GM23338 (cell line): ENCODE data around the gene ELL2. TPM values are rescaled to one million over a fixed set of nuclear protein-coding genes. Genes with fewer than 3 reads are reported as not detected.

ENCODE experiments used
- ATAC-seq: fragments of 200-7000 bp; cut with Tn5 transposase; 3 replicates; pipeline ENCODE4 v1.9.1; 2020
- DNase-seq: peaks from one replicate; pipeline ENCODE4 v3.0.0-alpha.2; 2015; ENCODE audit warnings: low spot score
- H2AFZ ChIP-seq: fragments of 200-600 bp; sonication (generic); 2 replicates; pipeline ENCODE4 v1.8.0; 2016; ENCODE audit warnings: antibody characterized with exemption, mild to moderate bottlenecking, moderate library complexity
- H3F3A ChIP-seq: fragments of 200-600 bp; sonication (generic); replicated peaks from 2 replicates; pipeline ENCODE4 v1.8.0; 2017; ENCODE audit warnings: antibody characterized with exemption, mixed run types, low read depth
- H3K27ac ChIP-seq: fragments of 200-600 bp; sonication (generic); 2 replicates; pipeline ENCODE4 v1.6.1; 2016; ENCODE audit warnings: low read depth
- H3K27me3 ChIP-seq: fragments of 200-600 bp; sonication (generic); 2 replicates; pipeline ENCODE4 v1.8.0; 2016; ENCODE audit warnings: mild to moderate bottlenecking, mixed run types, moderate library complexity; ENCODE audit not compliant: insufficient read depth
- H3K36me3 ChIP-seq: fragments of 200-600 bp; sonication (generic); 2 replicates; pipeline ENCODE4 v1.8.0; 2016; ENCODE audit warnings: mild to moderate bottlenecking; ENCODE audit not compliant: insufficient read depth
- H3K4me1 ChIP-seq: fragments of 200-600 bp; sonication (generic); 2 replicates; pipeline ENCODE4 v1.8.0; 2016; ENCODE audit warnings: mild to moderate bottlenecking, moderate library complexity; ENCODE audit not compliant: insufficient read depth
- H3K4me2 ChIP-seq: fragments of 200-600 bp; sonication (generic); 2 replicates; pipeline ENCODE4 v1.7.1; 2017; ENCODE audit warnings: mixed run types
- H3K4me3 ChIP-seq: fragments of 200-600 bp; sonication (generic); 2 replicates; pipeline ENCODE4 v1.6.1; 2016; ENCODE audit warnings: mixed run types
- H3K79me2 ChIP-seq: fragments of 200-600 bp; sonication (generic); replicated peaks from 2 replicates; pipeline ENCODE4 v1.8.0; 2017; ENCODE audit warnings: mild to moderate bottlenecking; ENCODE audit not compliant: insufficient read depth
- H3K9me2 ChIP-seq: fragments of 200-600 bp; sonication (generic); 2 replicates; pipeline ENCODE4 v1.8.0; 2017; ENCODE audit not compliant: insufficient read depth
- H4K20me1 ChIP-seq: fragments of 200-600 bp; sonication (generic); replicated peaks from 2 replicates; pipeline ENCODE4 v1.8.0; 2017; ENCODE audit warnings: mild to moderate bottlenecking; ENCODE audit not compliant: insufficient read depth
- H3K27ac Mint-ChIP-seq: 2 replicates; pipeline ENCODE4 v1.8.0; 2020; ENCODE audit warnings: inconsistent platforms, mild to moderate bottlenecking, moderate library complexity, mixed read lengths
- H3K27me3 Mint-ChIP-seq: 3 replicates; pipeline ENCODE4 v1.8.0; 2022; ENCODE audit warnings: low read depth, mild to moderate bottlenecking, moderate library complexity, mixed read lengths, inconsistent platforms; ENCODE audit not compliant: insufficient read depth, poor library complexity
- H3K36me3 Mint-ChIP-seq: 3 replicates; pipeline ENCODE4 v1.8.0; 2021; ENCODE audit warnings: low read depth, mild to moderate bottlenecking, inconsistent platforms, moderate library complexity, mixed read lengths
- H3K4me1 Mint-ChIP-seq: 3 replicates; pipeline ENCODE4 v1.8.0; 2020; ENCODE audit warnings: mild to moderate bottlenecking, inconsistent platforms, mixed read lengths
- H3K4me3 Mint-ChIP-seq: 3 replicates; pipeline ENCODE4 v1.8.0; 2021; ENCODE audit warnings: moderate library complexity, mild to moderate bottlenecking, inconsistent platforms, mixed read lengths
- H3K9me3 Mint-ChIP-seq: 3 replicates; pipeline ENCODE4 v1.8.0; 2020; ENCODE audit warnings: moderate library complexity, mild to moderate bottlenecking, inconsistent platforms, mixed read lengths
- CREB1 ChIP-seq: fragments of 250-450 bp; sonication (Bioruptor Pico); IDR thresholded peaks from 2 replicates; pipeline ENCODE4 v1.5.0; 2020; ENCODE audit warnings: low read depth, mild to moderate bottlenecking, moderate library complexity
- CTCF ChIP-seq, 2 experiments: fragments of 200-600 bp in 1 of 2; sonication (generic) in 1 of 2; conservative IDR thresholded peaks; 2 replicates each; pipeline versions ENCODE4 v1.5.1 to v1.6.1; 2016 to 2017; ENCODE audit warnings: antibody characterized with exemption in 2 of 2, low read depth in 2 of 2, mild to moderate bottlenecking in 2 of 2, moderate library complexity in 1 of 2
- EZH2phosphoT487 ChIP-seq: fragments of 200-600 bp; sonication (generic); IDR thresholded peaks from one replicate; pipeline ENCODE4 v1.8.1; 2018; ENCODE audit warnings: antibody characterized with exemption; ENCODE audit not compliant: unreplicated experiment
- NANOG ChIP-seq: IDR thresholded peaks from 2 replicates; pipeline ENCODE4 v1.6.1; 2016; ENCODE audit warnings: antibody characterized with exemption, borderline replicate concordance
- polyA plus RNA-seq: library from polyadenylated mRNA; unstranded; fragments of >200 nt; fragmentation: Nextera tagmentation; extraction: Ambion mirVana; gene quantifications from 2 replicates; pipeline ENCODE4 v1.2.1, GENCODE V29; 2016
- total RNA-seq: library from RNA; depleted of rRNA; stranded (reverse); fragments of >200 nt; shearing (Covaris generic); gene quantifications from 2 replicates; pipeline ENCODE4 v1.2.3, GENCODE V29; 2014
- TF ChIP-seq, protein P1 (sequence below): fragments of 250-450 bp; sonication (Bioruptor Pico); IDR thresholded peaks from 2 replicates; pipeline ENCODE4 v1.5.0; 2020; ENCODE audit warnings: mild to moderate bottlenecking, moderate library complexity

ELL2 gene
- total and polyA plus RNA-seq, 2 experiments from 2014 or later = 7.4 to 32.6 TPM

DNA sequence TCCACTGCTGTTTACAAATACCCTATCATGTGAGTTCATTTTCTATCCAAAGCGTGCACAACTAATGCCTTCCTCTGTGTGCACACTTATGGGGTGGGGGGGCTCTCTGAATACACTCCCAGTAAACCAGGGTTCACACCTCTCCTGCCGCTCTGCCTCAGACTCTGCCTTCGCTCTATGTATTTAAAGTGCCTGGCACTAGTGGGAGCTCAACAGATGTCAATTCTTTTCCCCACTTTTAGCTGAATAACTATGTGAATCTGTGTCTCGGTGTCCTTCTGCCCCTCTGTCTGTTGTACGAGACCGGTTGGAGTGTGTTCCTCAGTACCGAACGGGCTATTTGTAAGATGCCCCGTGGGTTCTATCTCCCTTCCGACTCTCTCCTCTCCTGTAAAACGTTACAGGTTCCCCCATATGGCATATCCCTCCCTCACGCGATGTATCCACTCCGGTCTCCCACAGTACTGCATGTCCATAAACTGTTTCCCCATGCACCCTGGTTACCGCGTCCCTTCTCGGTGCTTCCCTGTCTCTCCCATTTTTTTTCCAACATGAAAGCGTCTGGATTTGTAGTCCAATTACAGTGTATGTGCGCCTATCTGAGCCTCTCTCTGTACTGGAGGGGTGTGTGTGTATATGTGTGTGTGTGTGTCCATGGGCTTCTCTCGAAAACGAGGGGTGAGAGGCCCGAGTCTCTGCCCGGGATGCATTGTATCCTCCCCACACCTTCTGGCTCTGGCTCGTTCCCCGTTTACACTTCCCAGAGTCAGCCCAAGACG, 1.6 kb downstream of the ELL2 start:
- H3K4me3 ChIP-seq = peak overlapping the region; percentile 77
- ATAC-seq (no peak), DNase-seq (no peak)
- H3K27ac Mint-ChIP-seq = no peak overlapping the region
- peaks cover 41% of the 10 kb centered on the region for H3K79me2 ChIP-seq
- H3F3A ChIP-seq = no peaks in the 10 kb centered on the region
- no peaks in the 10 kb centered on the region for H3K36me3 Mint-ChIP-seq
- H3K9me3 Mint-ChIP-seq = peaks cover 3% of the 10 kb centered on the region; the same call in 2 of the 3 replicates
- peaks cover 13% of the 10 kb centered on the region for H3K27me3 ChIP-seq
- peaks cover 75% of the 10 kb centered on the region for H3K4me1 Mint-ChIP-seq
- no peaks in the 10 kb centered on the region for H3K9me2 ChIP-seq
- H3K4me2 ChIP-seq = peak overlapping the region; percentile 88
- no peak overlapping the region for H2AFZ ChIP-seq
- H3K27ac ChIP-seq = no peak overlapping the region
- TF ChIP-seq CREB1 (no peak), EZH2phosphoT487 (no peak)
- H4K20me1 ChIP-seq = 0 out of 2 replicates have a peak, but pooled peaks cover 3% of the 10 kb centered on the region
- peaks cover 46% of the 10 kb centered on the region for H3K4me1 ChIP-seq
- peak overlapping the region; percentile 92 for H3K4me3 Mint-ChIP-seq
- H3K27me3 Mint-ChIP-seq = peaks cover 20% of the 10 kb centered on the region
- no peaks in the 10 kb centered on the region for H3K36me3 ChIP-seq

DNA sequence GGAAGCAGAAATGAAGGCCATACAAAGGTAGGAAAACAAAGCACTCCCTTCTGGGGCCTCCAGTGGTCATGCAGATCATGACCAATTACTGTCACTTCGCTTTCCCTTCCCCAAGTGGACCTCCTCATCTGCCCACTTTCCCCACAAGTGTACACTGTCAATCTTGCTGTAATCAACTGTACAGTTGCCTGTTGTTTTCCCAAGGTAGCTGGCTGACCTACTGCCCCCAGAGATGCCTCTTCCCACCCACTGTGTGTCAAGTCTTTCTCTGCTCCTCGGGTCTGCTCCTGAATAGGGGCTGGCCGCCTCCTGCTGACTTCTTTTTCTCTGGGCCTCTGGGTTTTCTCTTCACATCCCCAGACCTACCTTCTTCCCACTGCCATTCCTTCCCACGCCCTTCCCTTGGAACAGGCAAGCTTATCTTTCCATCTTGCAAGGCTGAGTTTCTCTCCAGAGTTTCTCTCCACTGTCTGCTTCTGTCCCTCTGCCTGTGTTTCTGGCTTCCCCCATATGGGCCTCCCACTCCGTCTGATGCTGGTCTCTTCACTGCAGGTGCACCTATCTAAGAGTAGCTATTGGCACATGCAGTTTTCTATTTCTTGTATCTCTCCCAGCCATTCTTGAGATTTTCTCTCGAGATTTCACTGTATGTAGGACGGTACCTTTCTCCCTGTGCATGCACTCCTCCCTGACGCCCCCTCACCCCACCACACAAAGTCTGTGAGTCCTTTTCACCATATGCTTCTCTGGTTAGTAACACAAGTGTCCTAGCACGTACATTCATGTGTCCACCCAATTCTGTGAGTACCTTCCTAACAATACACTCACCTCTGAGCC, 2.4 kb downstream of the ELL2 start:
- Histone ChIP-seq H3K27me3 (peaks cover 13% of the 10 kb centered on the region), H3K9me2 (no peaks in the 10 kb centered on the region), H3K4me3 (peak overlapping the region; percentile 77), H3K27ac (no peak overlapping the region), H3K79me2 (peaks cover 47% of the 10 kb centered on the region), H2AFZ (no peak overlapping the region), H3K4me2 (peak overlapping the region; percentile 88), H3F3A (no peaks in the 10 kb centered on the region), H3K36me3 (no peaks in the 10 kb centered on the region), H3K4me1 (peaks cover 41% of the 10 kb centered on the region), H4K20me1 (0 out of 2 replicates have a peak, but pooled peaks cover 3% of the 10 kb centered on the region)
- peak overlapping the region; percentile 92 for H3K4me3 Mint-ChIP-seq
- no peaks in the 10 kb centered on the region for H3K36me3 Mint-ChIP-seq
- H3K4me1 Mint-ChIP-seq = peaks cover 75% of the 10 kb centered on the region
- ATAC-seq (peak; percentile 6), DNase-seq (peak; percentile 27)
- H3K27ac Mint-ChIP-seq = no peak overlapping the region
- TF ChIP-seq CTCF (conservative IDR thresholded peaks at IDR 0.05; ENCODE audit: low read depth in 2 of 2) (peak in 1 of 2 experiments; percentile 13; a peak in 1 of 4 replicates), NANOG (no peak)
- TF ChIP-seq, protein P1, sequence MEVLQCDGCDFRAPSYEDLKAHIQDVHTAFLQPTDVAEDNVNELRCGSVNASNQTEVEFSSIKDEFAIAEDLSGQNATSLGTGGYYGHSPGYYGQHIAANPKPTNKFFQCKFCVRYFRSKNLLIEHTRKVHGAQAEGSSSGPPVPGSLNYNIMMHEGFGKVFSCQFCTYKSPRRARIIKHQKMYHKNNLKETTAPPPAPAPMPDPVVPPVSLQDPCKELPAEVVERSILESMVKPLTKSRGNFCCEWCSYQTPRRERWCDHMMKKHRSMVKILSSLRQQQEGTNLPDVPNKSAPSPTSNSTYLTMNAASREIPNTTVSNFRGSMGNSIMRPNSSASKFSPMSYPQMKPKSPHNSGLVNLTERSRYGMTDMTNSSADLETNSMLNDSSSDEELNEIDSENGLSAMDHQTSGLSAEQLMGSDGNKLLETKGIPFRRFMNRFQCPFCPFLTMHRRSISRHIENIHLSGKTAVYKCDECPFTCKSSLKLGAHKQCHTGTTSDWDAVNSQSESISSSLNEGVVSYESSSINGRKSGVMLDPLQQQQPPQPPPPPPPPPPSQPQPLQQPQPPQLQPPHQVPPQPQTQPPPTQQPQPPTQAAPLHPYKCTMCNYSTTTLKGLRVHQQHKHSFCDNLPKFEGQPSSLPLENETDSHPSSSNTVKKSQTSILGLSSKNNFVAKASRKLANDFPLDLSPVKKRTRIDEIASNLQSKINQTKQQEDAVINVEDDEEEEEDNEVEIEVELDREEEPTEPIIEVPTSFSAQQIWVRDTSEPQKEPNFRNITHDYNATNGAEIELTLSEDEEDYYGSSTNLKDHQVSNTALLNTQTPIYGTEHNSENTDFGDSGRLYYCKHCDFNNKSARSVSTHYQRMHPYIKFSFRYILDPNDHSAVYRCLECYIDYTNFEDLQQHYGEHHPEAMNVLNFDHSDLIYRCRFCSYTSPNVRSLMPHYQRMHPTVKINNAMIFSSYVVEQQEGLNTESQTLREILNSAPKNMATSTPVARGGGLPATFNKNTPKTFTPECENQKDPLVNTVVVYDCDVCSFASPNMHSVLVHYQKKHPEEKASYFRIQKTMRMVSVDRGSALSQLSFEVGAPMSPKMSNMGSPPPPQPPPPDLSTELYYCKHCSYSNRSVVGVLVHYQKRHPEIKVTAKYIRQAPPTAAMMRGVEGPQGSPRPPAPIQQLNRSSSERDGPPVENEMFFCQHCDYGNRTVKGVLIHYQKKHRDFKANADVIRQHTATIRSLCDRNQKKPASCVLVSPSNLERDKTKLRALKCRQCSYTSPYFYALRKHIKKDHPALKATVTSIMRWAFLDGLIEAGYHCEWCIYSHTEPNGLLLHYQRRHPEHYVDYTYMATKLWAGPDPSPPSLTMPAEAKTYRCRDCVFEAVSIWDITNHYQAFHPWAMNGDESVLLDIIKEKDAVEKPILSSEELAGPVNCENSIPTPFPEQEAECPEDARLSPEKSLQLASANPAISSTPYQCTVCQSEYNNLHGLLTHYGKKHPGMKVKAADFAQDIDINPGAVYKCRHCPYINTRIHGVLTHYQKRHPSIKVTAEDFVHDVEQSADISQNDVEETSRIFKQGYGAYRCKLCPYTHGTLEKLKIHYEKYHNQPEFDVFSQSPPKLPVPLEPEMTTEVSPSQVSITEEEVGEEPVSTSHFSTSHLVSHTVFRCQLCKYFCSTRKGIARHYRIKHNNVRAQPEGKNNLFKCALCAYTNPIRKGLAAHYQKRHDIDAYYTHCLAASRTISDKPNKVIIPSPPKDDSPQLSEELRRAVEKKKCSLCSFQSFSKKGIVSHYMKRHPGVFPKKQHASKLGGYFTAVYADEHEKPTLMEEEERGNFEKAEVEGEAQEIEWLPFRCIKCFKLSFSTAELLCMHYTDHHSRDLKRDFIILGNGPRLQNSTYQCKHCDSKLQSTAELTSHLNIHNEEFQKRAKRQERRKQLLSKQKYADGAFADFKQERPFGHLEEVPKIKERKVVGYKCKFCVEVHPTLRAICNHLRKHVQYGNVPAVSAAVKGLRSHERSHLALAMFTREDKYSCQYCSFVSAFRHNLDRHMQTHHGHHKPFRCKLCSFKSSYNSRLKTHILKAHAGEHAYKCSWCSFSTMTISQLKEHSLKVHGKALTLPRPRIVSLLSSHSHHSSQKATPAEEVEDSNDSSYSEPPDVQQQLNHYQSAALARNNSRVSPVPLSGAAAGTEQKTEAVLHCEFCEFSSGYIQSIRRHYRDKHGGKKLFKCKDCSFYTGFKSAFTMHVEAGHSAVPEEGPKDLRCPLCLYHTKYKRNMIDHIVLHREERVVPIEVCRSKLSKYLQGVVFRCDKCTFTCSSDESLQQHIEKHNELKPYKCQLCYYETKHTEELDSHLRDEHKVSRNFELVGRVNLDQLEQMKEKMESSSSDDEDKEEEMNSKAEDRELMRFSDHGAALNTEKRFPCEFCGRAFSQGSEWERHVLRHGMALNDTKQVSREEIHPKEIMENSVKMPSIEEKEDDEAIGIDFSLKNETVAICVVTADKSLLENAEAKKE (CRISPR knock-in tag) = 0 out of 2 replicates have a peak, but pooled peaks have one; percentile 1
- H3K9me3 Mint-ChIP-seq = peaks cover 3% of the 10 kb centered on the region; the same call in 2 of the 3 replicates
- peaks cover 20% of the 10 kb centered on the region for H3K27me3 Mint-ChIP-seq
